Endothelial cell of umbilical vein (primary cell): ENCODE results near the gene CPO. TPM values are rescaled to one million over a fixed set of nuclear protein-coding genes. Genes with fewer than 3 reads are reported as not detected.

Experiments
- BruUV-seq: library from RNA; stranded (reverse); fragments of 400-500 nt; replicated peaks from 2 replicates; lab custom pipeline; 2021; lab: Mats Ljungman, UMichigan
- CTCF ChIA-PET: fragments of 300-600, 350-600 bp; sonication (Branson Sonifier 250); formaldehyde crosslinking; loops from one replicate; lab custom pipeline; 2021; ENCODE audit warnings: antibody characterized with exemption, inconsistent platforms; lab: Charles Lee
- POLR2A ChIA-PET: fragments of 300-600, 350-600 bp; sonication (Branson Sonifier 250); formaldehyde crosslinking; loops from one replicate; lab custom pipeline; 2021; ENCODE audit warnings: antibody characterized with exemption, inconsistent platforms; lab: Charles Lee
- DNase-seq: peaks from one replicate; pipeline ENCODE4 v3.0.0-alpha.2; 2011; ENCODE audit warnings: low read depth, low spot score
- FAIRE-seq: peaks from 2 replicates; lab custom pipeline; 2011; peaks lifted over from hg19 to GRCh38; lab: Jason Lieb, UNC
- H2AFZ ChIP-seq: 2 replicates; pipeline ENCODE4 v1.6.0; 2012; ENCODE audit warnings: low read depth, low read length, control low read depth, inconsistent platforms
- H3K27ac ChIP-seq: 2 replicates; pipeline ENCODE4 v1.5.1; 2011; ENCODE audit warnings: low read depth, mild to moderate bottlenecking, control low read depth, low read length, moderate library complexity; ENCODE audit not compliant: insufficient read depth
- H3K27me3 ChIP-seq, 2 experiments: 2 replicates each; pipeline versions ENCODE4 v1.6.0 to v1.6.1; 2011; ENCODE audit warnings: low read length in 2 of 2, mixed read lengths in 1 of 2; ENCODE audit not compliant: control insufficient read depth in 2 of 2, insufficient read depth in 2 of 2
- H3K36me3 ChIP-seq, 2 experiments: 2 replicates in 1 of 2; 3 replicates in 1 of 2; pipeline ENCODE4 v1.5.1; 2011; ENCODE audit warnings: low read length in 2 of 2, mild to moderate bottlenecking in 1 of 2, moderate library complexity in 1 of 2; ENCODE audit not compliant: control insufficient read depth in 2 of 2, insufficient read depth in 2 of 2; ENCODE audit errors: extremely low read depth in 1 of 2
- H3K4me1 ChIP-seq: 3 replicates; pipeline ENCODE4 v1.5.1; 2011; ENCODE audit warnings: mild to moderate bottlenecking, low read length; ENCODE audit not compliant: control insufficient read depth, insufficient read depth; ENCODE audit errors: extremely low read depth
- H3K4me2 ChIP-seq: 2 replicates; pipeline ENCODE4 v1.6.1; 2011; ENCODE audit warnings: low read length, control low read depth, mixed read lengths; ENCODE audit not compliant: insufficient read depth
- H3K4me3 ChIP-seq, 3 experiments: fragments of 200-600 bp in 1 of 3; sonication (generic), shearing (Covaris generic) in 1 of 3; replicated peaks in 1 of 3; 2 replicates each; pipeline ENCODE4 v1.5.1; 2011 to 2016; ENCODE audit warnings: control low read depth in 3 of 3, low read length in 3 of 3, mild to moderate bottlenecking in 2 of 3, inconsistent platforms in 1 of 3, low read depth in 1 of 3, moderate library complexity in 1 of 3; ENCODE audit not compliant: insufficient read depth in 1 of 3
- H3K79me2 ChIP-seq: 2 replicates; pipeline ENCODE4 v1.6.0; 2012; ENCODE audit warnings: low read length, inconsistent platforms; ENCODE audit not compliant: control insufficient read depth, insufficient read depth
- H3K9ac ChIP-seq: replicated peaks from 2 replicates; pipeline ENCODE3; 2011; ENCODE audit warnings: low read length, control low read depth; ENCODE audit not compliant: insufficient read depth; ENCODE audit errors: extremely low read depth
- H3K9me1 ChIP-seq: replicated peaks from 3 replicates; pipeline ENCODE4 v1.6.0; 2011; ENCODE audit warnings: mild to moderate bottlenecking, low read length; ENCODE audit not compliant: control insufficient read depth, insufficient read depth; ENCODE audit errors: extremely low read depth
- H3K9me3 ChIP-seq: replicated peaks from 2 replicates; pipeline ENCODE4 v1.5.1; 2012; ENCODE audit warnings: low read length, inconsistent platforms; ENCODE audit not compliant: control insufficient read depth, insufficient read depth
- H4K20me1 ChIP-seq: replicated peaks from 2 replicates; pipeline ENCODE3; 2011; ENCODE audit warnings: mild to moderate bottlenecking, low read length; ENCODE audit not compliant: control insufficient read depth, insufficient read depth; ENCODE audit errors: extremely low read depth
- CTCF ChIP-seq, 2 donors: IDR thresholded peaks; 1 replicate in 1 of 2; 2 replicates in 1 of 2; pipeline ENCODE4 v1.5.1; 2011; ENCODE audit warnings: low read length in 2 of 2, mild to moderate bottlenecking in 2 of 2, moderate library complexity in 2 of 2, control low read depth in 1 of 2, inconsistent platforms in 1 of 2, low read depth in 1 of 2; ENCODE audit not compliant: insufficient read depth in 1 of 2; ENCODE audit errors: extremely low read depth in 1 of 2
- EZH2 ChIP-seq: IDR thresholded peaks from 2 replicates; pipeline ENCODE4 v1.6.1; 2012; ENCODE audit warnings: borderline replicate concordance, low read depth, mild to moderate bottlenecking, moderate library complexity, low read length, inconsistent platforms; ENCODE audit not compliant: severe bottlenecking
- FOS ChIP-seq: IDR thresholded peaks from 2 replicates; pipeline ENCODE4 v1.6.1; 2011; ENCODE audit warnings: mild to moderate bottlenecking, low read length, moderate library complexity, borderline replicate concordance; ENCODE audit not compliant: insufficient read depth
- GATA2 ChIP-seq: IDR thresholded peaks from 2 replicates; pipeline ENCODE4 v1.7.0; 2011; ENCODE audit warnings: low read depth, mild to moderate bottlenecking, moderate library complexity, mixed read lengths, low read length; ENCODE audit not compliant: insufficient read length, insufficient read depth
- JUN ChIP-seq: IDR thresholded peaks from 2 replicates; pipeline ENCODE4 v1.6.1; 2011; ENCODE audit warnings: borderline replicate concordance, low read depth; ENCODE audit not compliant: insufficient read length, insufficient read depth
- MYC ChIP-seq: IDR thresholded peaks from one replicate; pipeline ENCODE4 v1.6.1; 2011; ENCODE audit warnings: mild to moderate bottlenecking, low read depth, low read length
- POLR2A ChIP-seq: IDR thresholded peaks from 2 replicates; pipeline ENCODE4 v1.6.1; 2012; ENCODE audit warnings: low read depth, mild to moderate bottlenecking, control low read depth, low read length
- POLR2AphosphoS5 ChIP-seq: IDR thresholded peaks from 2 replicates; pipeline ENCODE4 v1.6.1; 2012; ENCODE audit warnings: low read depth, mild to moderate bottlenecking, control low read depth, low read length, moderate library complexity; ENCODE audit not compliant: insufficient read depth
- dilution Hi-C: fragments of 300-500 bp; cut with MboI; formaldehyde crosslinking; loops from one replicate; pipeline ENCODE4 v1.15.0; 2019; ENCODE audit warnings: low sequenced_read_pairs; ENCODE audit not compliant: extremely low pct_ligation_motif_present
- intact Hi-C: fragments of 100-400 bp; cut with micrococcal nuclease; formaldehyde crosslinking; loops from one replicate; pipeline ENCODE4 v1.10.0; 2022
- polyA plus RNA-seq, 4 experiments: library from polyadenylated mRNA; depleted of rRNA in 3 of 4; stranded (reverse) in 3 of 4; unstranded in 1 of 4; fragments of >200 nt; gene quantifications; 2 replicates each; pipeline versions ENCODE4 v1.2.1 to v1.2.3, GENCODE V29; 2011 to 2012; ENCODE audit warnings: missing spikeins in 1 of 4
- total RNA-seq: library from RNA; stranded (reverse); gene quantifications from 2 replicates; pipeline ENCODE4 v1.2.3, GENCODE V29; 2021
- TF ChIP-seq, protein P1 (sequence below): IDR thresholded peaks from 2 replicates; pipeline ENCODE4 v1.6.1; 2011; ENCODE audit not compliant: insufficient read depth, insufficient read length

CPO gene
- total and polyA plus RNA-seq, 2 donors (not counting 3 experiments of a cell fraction or from before 2014, with no cell fraction given): not detected

GRCh38 chr2:206986943-206987342 lies 47.6 kb downstream of the CPO start:
- no peak for TF ChIP-seq JUN
- TF ChIP-seq, protein P1, sequence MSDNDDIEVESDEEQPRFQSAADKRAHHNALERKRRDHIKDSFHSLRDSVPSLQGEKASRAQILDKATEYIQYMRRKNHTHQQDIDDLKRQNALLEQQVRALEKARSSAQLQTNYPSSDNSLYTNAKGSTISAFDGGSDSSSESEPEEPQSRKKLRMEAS: no peak
- no peak for TF ChIP-seq POLR2AphosphoS5
- no peak for TF ChIP-seq CTCF (IDR thresholded peaks at IDR 0.05; ENCODE audit: extremely low read depth in 1 of 2, insufficient read depth in 1 of 2, low read depth in 1 of 2, low read length in 2 of 2)
- TF ChIP-seq GATA2: no peak
- no peak for TF ChIP-seq MYC
- no peak for TF ChIP-seq EZH2
- TF ChIP-seq POLR2A: no peak
- no peak for TF ChIP-seq FOS
- no peaks in the 10 kb centered on the region for H3K9me1 ChIP-seq
- no peaks in the 10 kb centered on the region for H3K9me3 ChIP-seq
- H3K36me3 ChIP-seq: no peaks in the 10 kb centered on the region
- H3K4me2 ChIP-seq: no peak overlapping the region
- H3K27ac ChIP-seq: no peak overlapping the region
- BruUV-seq: no TSS peak
- POLR2A ChIA-PET: no interaction called here
- dilution Hi-C loops (no loop called here), intact Hi-C loops (loop anchor here (10.0 kb wide), 1 partner anchor 148 kb away; no protein-coding TSS in a partner anchor)
- no peak overlapping the region for H3K9ac ChIP-seq
- FAIRE-seq: no peak
- no peaks in the 10 kb centered on the region for H3K4me1 ChIP-seq
- H3K27me3 ChIP-seq: no peaks in the 10 kb centered on the region
- no peaks in the 10 kb centered on the region for H3K79me2 ChIP-seq
- no peaks in the 10 kb centered on the region for H4K20me1 ChIP-seq
- H3K4me3 ChIP-seq: no peak overlapping the region
- CTCF ChIA-PET: interaction anchor here (1.1 to 4.4 kb wide), 3 partner anchors 10 to 489 kb away, joined by 3 to 27 read pairs (median 3); no protein-coding TSS in a partner anchor
- H2AFZ ChIP-seq: no peak overlapping the region
- no peak for DNase-seq
